IPS-15b (cell line): ENCODE data around the gene ADCY7.

Source experiments
- H3K27me3 ChIP-seq: one replicate; pipeline ENCODE4 v1.6.1; 2013; ENCODE audit warnings: low read length; ENCODE audit not compliant: control insufficient read depth, insufficient read depth
- H3K36me3 ChIP-seq: one replicate; pipeline ENCODE4 v1.6.1; 2013; ENCODE audit warnings: low read length; ENCODE audit not compliant: control insufficient read depth, insufficient read depth
- H3K4me1 ChIP-seq: one replicate; pipeline ENCODE4 v1.6.1; 2013; ENCODE audit warnings: mild to moderate bottlenecking, low read length; ENCODE audit not compliant: control insufficient read depth, insufficient read depth
- H3K4me3 ChIP-seq: one replicate; pipeline ENCODE4 v1.5.1; 2013; ENCODE audit warnings: low read depth, low read length
- H3K9ac ChIP-seq: one replicate; pipeline ENCODE4 v1.6.1; 2013; ENCODE audit warnings: low read depth, mild to moderate bottlenecking, low read length
- H3K9me3 ChIP-seq: one replicate; pipeline ENCODE4 v1.6.1; 2013; ENCODE audit warnings: mild to moderate bottlenecking, low read length; ENCODE audit not compliant: control insufficient read depth, insufficient read depth

The ADCY7 gene

DNA sequence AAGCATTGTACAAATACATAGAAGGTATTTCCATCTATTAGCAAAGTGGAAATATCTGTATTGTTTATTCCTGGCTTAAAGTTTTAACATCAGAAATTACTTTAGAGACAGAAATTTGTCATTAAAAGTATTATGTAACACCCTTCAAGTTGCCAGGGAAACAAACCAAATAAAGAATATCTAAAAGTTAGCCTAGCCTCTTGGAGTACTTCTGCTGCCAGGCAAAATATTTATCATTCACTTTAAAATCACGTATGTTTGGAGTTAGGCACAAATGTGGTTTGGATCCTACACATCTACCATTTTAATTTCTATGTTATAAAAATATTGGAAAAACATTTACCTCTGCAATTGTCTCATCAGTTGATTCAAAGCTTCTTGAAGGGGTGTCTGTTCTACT, 87.7 kb downstream of the ADCY7 start:
- no peaks in the 10 kb centered on the region for H3K9me3 ChIP-seq
- no peak overlapping the region for H3K4me3 ChIP-seq
- H3K27me3 ChIP-seq: no peaks in the 10 kb centered on the region
- no peak overlapping the region for H3K9ac ChIP-seq
- H3K4me1 ChIP-seq: no peaks in the 10 kb centered on the region
- H3K36me3 ChIP-seq: peaks cover 12% of the 10 kb centered on the region

DNA sequence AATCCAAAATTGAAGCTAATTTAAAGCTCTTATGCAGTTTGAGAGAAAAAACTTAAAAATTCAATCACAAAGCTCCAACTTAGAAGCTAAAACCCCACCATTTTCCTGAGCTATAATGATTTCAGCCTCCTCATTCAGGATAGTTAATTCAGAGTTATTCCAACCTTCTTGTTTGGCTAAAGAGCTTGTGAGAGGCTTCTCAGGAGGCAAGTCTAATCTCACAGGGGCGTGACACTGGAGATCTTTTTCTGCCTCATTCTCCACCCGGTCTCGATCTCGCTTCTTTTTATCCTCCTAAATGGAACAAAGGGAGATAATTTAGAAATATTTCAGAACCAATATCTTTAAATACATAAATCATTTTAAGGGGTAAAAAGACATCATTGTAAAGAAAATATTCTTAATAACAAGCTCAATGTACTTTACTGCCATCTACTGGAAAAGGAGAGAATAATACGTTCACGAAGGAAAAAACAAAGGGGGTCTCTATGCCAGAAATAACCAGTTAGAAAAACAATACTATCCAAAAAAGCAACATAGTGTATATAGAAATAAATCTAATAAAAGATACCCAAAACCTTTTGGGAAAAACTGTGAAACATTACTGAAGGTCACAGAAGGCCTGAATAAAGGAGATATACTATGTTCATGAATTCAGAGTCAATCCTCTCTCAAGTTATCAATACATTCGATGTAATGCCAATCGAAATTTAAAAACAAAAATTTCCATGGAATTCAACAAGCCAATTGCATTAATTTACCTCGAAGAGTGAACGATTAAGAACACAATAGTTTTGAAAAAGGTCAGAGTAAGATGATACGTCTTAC, 88.5 kb downstream of the ADCY7 start:
- Histone ChIP-seq H3K4me1 (no peaks in the 10 kb centered on the region), H3K9me3 (no peaks in the 10 kb centered on the region), H3K9ac (no peak overlapping the region), H3K4me3 (no peak overlapping the region), H3K27me3 (no peaks in the 10 kb centered on the region), H3K36me3 (peaks cover 11% of the 10 kb centered on the region)

DNA sequence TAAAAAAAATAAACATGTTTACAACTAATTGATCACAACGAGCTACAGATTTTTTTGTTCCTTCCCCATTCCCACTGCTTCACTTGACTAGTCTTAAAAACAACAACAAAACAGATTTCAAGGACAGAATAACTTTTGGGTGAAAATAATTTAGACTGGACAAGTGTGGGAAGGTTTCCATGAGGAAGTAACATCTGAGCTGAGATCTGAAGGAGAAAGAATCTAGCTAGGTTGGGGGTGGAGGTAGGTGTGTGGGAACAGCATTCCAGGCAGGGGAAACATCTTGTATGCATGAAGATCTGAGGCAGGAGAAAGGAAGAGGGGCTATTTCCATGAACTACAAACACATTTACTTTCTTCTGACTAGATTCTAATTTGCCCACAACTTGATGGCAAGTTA, 93.3 kb downstream of the ADCY7 start:
- Histone ChIP-seq H3K4me3 (no peak overlapping the region), H3K27me3 (no peaks in the 10 kb centered on the region), H3K9ac (no peak overlapping the region), H3K4me1 (no peaks in the 10 kb centered on the region), H3K36me3 (peaks cover 2% of the 10 kb centered on the region), H3K9me3 (no peaks in the 10 kb centered on the region)

DNA sequence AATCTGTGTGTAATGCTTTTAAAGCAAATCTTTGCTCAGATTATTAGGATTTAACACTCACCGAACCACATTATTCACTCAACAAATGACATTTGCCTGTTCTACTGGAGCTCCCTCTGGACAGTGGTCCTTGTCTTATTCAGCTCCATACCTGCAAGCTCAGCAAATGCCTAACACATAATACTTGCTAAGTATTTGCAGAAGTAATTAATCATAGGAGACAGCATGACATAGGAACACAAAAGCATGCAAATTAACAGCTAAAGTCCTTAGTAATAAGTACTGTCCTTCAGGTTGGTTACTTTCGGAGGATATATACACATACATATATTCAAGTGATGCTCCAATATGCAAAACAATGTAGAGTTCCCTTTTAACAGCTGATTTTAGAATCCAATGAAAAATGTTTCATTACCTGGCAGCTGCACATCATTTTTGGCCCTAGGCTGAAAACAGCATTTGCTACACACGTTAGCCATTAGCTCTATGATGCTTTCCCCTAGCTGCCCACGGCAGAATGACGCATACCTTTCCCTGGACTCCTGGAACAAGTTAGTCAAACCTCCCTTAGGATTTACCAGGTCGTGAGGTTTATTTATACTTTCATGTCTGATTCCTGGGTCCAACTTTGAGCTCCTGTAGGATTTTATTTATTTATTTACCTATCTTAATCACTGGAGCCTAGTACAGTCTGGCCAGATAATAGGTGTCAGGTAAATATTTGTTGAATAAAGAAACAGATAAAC, 93.9 kb downstream of the ADCY7 start:
- H3K9me3 ChIP-seq: no peaks in the 10 kb centered on the region
- no peak overlapping the region for H3K4me3 ChIP-seq
- no peaks in the 10 kb centered on the region for H3K4me1 ChIP-seq
- no peaks in the 10 kb centered on the region for H3K27me3 ChIP-seq
- H3K36me3 ChIP-seq: peaks cover 2% of the 10 kb centered on the region
- H3K9ac ChIP-seq: no peak overlapping the region

DNA sequence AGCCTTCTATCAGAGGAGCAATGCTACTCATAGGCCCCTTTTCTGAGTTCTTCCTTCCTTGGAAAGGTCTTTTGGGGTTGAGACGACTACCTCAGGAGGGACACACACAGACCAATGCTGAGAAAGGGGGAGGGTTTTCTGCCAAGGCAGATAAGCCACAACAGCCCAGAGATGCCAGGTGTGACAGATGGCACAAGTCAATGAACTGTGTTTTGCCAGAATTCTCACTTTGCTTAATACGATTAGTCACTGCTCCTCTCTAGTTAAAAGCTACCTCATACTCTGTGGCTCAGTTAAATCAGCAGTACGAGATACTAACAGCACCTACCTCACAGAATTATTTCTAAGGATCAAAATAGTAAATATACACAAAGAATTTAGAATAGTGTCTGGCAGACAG, 94.4 kb downstream of the ADCY7 start:
- H3K27me3 ChIP-seq: no peaks in the 10 kb centered on the region
- no peaks in the 10 kb centered on the region for H3K4me1 ChIP-seq
- H3K9ac ChIP-seq: no peak overlapping the region
- H3K36me3 ChIP-seq: peaks cover 2% of the 10 kb centered on the region
- H3K9me3 ChIP-seq: no peaks in the 10 kb centered on the region
- H3K4me3 ChIP-seq: no peak overlapping the region

DNA sequence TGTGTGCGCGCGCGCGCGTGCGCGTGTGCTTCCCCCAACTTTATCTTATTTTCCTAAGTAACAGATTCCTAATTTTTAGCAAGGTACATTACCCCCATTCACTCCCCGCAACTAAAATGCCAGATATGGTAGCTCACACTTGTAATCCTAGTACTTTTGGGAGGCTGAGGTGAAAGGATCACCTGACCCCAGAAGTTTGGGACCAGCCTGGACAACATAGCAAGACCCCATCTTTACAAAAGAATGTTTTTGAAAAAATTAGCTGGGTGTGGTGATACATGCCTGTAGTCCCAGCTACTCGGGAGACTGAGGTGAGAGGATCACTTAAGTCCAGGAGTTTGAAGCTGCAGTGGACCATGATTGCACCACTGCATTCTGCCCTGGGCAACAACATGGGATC, 97.3 kb downstream of the ADCY7 start:
- Histone ChIP-seq H3K4me1 (peaks cover 3% of the 10 kb centered on the region), H3K9ac (no peak overlapping the region), H3K27me3 (no peaks in the 10 kb centered on the region), H3K36me3 (peaks cover 5% of the 10 kb centered on the region), H3K4me3 (no peak overlapping the region), H3K9me3 (no peaks in the 10 kb centered on the region)

DNA sequence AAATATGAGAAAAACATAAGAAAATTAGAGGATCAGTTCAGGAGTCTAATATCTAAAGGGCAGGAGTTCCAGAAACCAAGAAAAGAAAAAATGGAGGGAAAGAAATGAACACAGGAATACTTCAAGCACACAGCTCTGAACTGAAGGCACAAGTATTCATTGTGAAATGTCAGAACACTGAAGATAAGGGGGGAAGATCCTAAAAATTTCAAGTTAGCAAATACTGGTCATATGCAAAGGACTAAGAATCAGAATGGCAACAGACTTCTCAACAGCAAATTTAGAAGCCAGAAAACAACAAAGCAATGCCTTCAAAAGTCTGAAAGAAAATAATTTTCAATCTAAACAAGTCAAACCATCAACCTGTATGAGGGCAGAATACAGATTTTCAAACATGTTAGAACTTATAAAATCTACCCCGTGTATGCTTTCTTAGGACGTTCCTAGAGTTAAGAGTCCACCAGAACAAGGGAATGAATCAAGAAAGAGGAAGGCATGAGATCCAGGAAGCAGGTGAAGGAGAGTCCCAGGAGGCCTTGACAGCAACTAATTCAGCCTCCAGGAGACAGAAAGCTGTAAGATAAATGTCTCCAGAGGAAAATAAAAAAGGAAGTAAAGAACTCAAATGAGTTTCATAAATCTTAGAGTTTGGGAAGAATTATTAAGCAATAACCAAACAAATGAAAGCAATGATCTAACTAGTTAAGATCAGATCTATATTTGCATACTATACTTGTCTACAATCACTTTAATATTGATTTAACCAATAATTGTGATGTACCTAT, 99.6 kb downstream of the ADCY7 start:
- H3K4me3 ChIP-seq: no peak overlapping the region
- peaks cover 3% of the 10 kb centered on the region for H3K4me1 ChIP-seq
- no peaks in the 10 kb centered on the region for H3K27me3 ChIP-seq
- no peaks in the 10 kb centered on the region for H3K9me3 ChIP-seq
- H3K9ac ChIP-seq: no peak overlapping the region
- peaks cover 3% of the 10 kb centered on the region for H3K36me3 ChIP-seq
